Epithelial cell of esophagus (primary cell): ENCODE results near the gene SPAG9.

ENCODE experiments used
- DNase-seq: peaks from one replicate; pipeline ENCODE4 v3.0.0; 2010; ENCODE audit warnings: low read depth
- H3K4me3 ChIP-seq: 2 replicates; pipeline ENCODE4 v1.5.1; 2011; ENCODE audit warnings: mild to moderate bottlenecking, low read length, control low read depth
- CTCF ChIP-seq: IDR thresholded peaks from 2 replicates; pipeline ENCODE4 v1.5.1; 2011; ENCODE audit warnings: low read depth, mild to moderate bottlenecking, low read length, control low read depth, inconsistent platforms; ENCODE audit not compliant: insufficient read depth; ENCODE audit errors: missing control alignments

Gene SPAG9

GRCh38 chr17:50976951-50977472, 143.7 kb downstream of the SPAG9 start:
- no peak for TF ChIP-seq CTCF
- H3K4me3 ChIP-seq, result no peak overlapping the region
- no peak for DNase-seq

GRCh38 chr17:50973557-50974494, 146.8 kb downstream of the SPAG9 start:
- no peak overlapping the region for H3K4me3 ChIP-seq
- DNase-seq, result no peak
- TF ChIP-seq CTCF, result no peak

- TF ChIP-seq CTCF, result no peak
- no peak for DNase-seq
- H3K4me3 ChIP-seq, result no peak overlapping the region
These were observed 148.1 kb downstream of the SPAG9 start for GRCh38 chr17:50972577-50972976.

- no peak for TF ChIP-seq CTCF
- H3K4me3 ChIP-seq, result no peak overlapping the region
- DNase-seq, result no peak
These were observed 152.9 kb downstream of the SPAG9 start for GRCh38 chr17:50967795-50968194.

- no peak for TF ChIP-seq CTCF
- no peak for DNase-seq
- H3K4me3 ChIP-seq, result no peak overlapping the region
These were observed 154.5 kb downstream of the SPAG9 start for GRCh38 chr17:50966163-50966666.

- no peak for TF ChIP-seq CTCF
- H3K4me3 ChIP-seq, result no peak overlapping the region
These were observed 157.5 kb downstream of the SPAG9 start for GRCh38 chr17:50963139-50963538.

More at GRCh38 chr17:50963139-50963538, 157.5 kb downstream of the SPAG9 start:
- no peak for DNase-seq
